AML-193 (cell line): ENCODE data around the gene C2CD2L.
"Not testable (repeated sequence)": the region's sequence is repeated elsewhere in the genome, so short reads cannot be mapped to it uniquely, and the experiment has no call there.

ENCODE experiments used
- DNase-seq, 2 experiments: peaks; one replicate each; lab custom pipeline; 2025; lab: John Stamatoyannopoulos, UW

Gene C2CD2L

GRCh38 chr11:119115484-119116234 is 8.5 kb downstream of the C2CD2L start:
- no peak for DNase-seq

GRCh38 chr11:119116235-119116594 is 9.1 kb downstream of the C2CD2L start:
- no peak for DNase-seq

- DNase-seq = no peak
These were observed 9.5 kb downstream of the C2CD2L start for GRCh38 chr11:119116601-119117000.

- no peak for DNase-seq
These were observed 10.0 kb downstream of the C2CD2L start for GRCh38 chr11:119117004-119117706.

- DNase-seq = no peak
These were observed 11.1 kb downstream of the C2CD2L start for GRCh38 chr11:119118227-119118626.

- no peak for DNase-seq
These were observed 11.8 kb downstream of the C2CD2L start for GRCh38 chr11:119118946-119119345.

GRCh38 chr11:119120639-119121007 is 13.5 kb downstream of the C2CD2L start:
- no peak for DNase-seq

GRCh38 chr11:119121008-119121810 is 14.1 kb downstream of the C2CD2L start, which contains the start of gene HINFP:
Gene HINFP (plus strand): TSS chr11:119121580. CDS start chr11:119126945, 5,365 bp downstream.
- DNase-seq = peak; percentile 96 to 98

GRCh38 chr11:119121811-119122124 is 14.6 kb downstream of the C2CD2L start:
- DNase-seq = no peak

GRCh38 chr11:119125821-119126220 is 18.7 kb downstream of the C2CD2L start:
- DNase-seq = no peak

GRCh38 chr11:119126675-119127268 is 19.6 kb downstream of the C2CD2L start:
- no peak for DNase-seq

GRCh38 chr11:119130662-119131061 is 23.5 kb downstream of the C2CD2L start:
- DNase-seq = no peak

- peak; percentile 24 to 41 for DNase-seq
These were observed 27.3 kb downstream of the C2CD2L start for GRCh38 chr11:119134389-119134978.

GRCh38 chr11:119139276-119139675 is 32.1 kb downstream of the C2CD2L start:
- DNase-seq = not testable (repeated sequence)

GRCh38 chr11:119144825-119145486 is 37.8 kb downstream of the C2CD2L start:
- peak; percentile 71 to 79 for DNase-seq

GRCh38 chr11:119145551-119145950 is 38.4 kb downstream of the C2CD2L start:
- DNase-seq = no peak

- DNase-seq = no peak
These were observed 40.6 kb downstream of the C2CD2L start for GRCh38 chr11:119147604-119148333.

GRCh38 chr11:119148720-119149017 is 41.5 kb downstream of the C2CD2L start:
- DNase-seq = no peak

GRCh38 chr11:119149018-119149785 is 42.1 kb downstream of the C2CD2L start, which contains the start of gene ABCG4:
Gene ABCG4 (plus strand): TSS chr11:119149052. CDS start chr11:119149966, 914 bp downstream.
- no peak for DNase-seq

GRCh38 chr11:119149786-119150275 is 42.7 kb downstream of the C2CD2L start:
- DNase-seq = no peak
